Measurements from ENCODE around the gene ESR1. TPM values are rescaled to one million over a fixed set of nuclear protein-coding genes. Genes with fewer than 3 reads are reported as not detected.
A peak's percentile ranks its signal among the peaks of the same experiment; 100 is the strongest.
"Not testable (repeated sequence)": the region's sequence is repeated elsewhere in the genome, so short reads cannot be mapped to it uniquely, and the experiment has no call there.

Gene ESR1
- total RNA-seq, 2 donors from 2014 or later: 0.07 to 1.3 TPM

GRCh38 chr6:151832710-151833109, 25.2 kb downstream of the ESR1 start:
- ATAC-seq (replicated peaks in 1 of 2): no peak
- peaks cover 13% of the 10 kb centered on the region for H3K4me1 Mint-ChIP-seq (ENCODE audit: low read depth)
- H3K36me3 Mint-ChIP-seq (ENCODE audit: insufficient read depth in 2 of 2): peaks cover 0 to 1% of the 10 kb centered on the region in 2 donors
- H3K27ac Mint-ChIP-seq: no peak overlapping the region
- no peak for DNase-seq
- no peaks in the 10 kb centered on the region for H3K9me3 Mint-ChIP-seq
- H3K27me3 Mint-ChIP-seq (ENCODE audit: low read depth): no peaks in the 10 kb centered on the region
- H3K4me3 Mint-ChIP-seq: no peak overlapping the region

GRCh38 chr6:151835396-151835795, 27.9 kb downstream of the ESR1 start:
- Mint-ChIP-seq H3K27me3 (ENCODE audit: low read depth) (no peaks in the 10 kb centered on the region), H3K4me3 (no peak overlapping the region), H3K4me1 (ENCODE audit: low read depth) (peaks cover 13% of the 10 kb centered on the region), H3K36me3 (ENCODE audit: insufficient read depth in 2 of 2) (peaks cover 0 to 1% of the 10 kb centered on the region in 2 donors), H3K27ac (no peak overlapping the region), H3K9me3 (no peaks in the 10 kb centered on the region)
- no peak for DNase-seq
- peak in 1 of 2 donors; percentile 23 for ATAC-seq (replicated peaks in 1 of 2)

- Mint-ChIP-seq H3K4me1 (ENCODE audit: low read depth) (peaks cover 13% of the 10 kb centered on the region), H3K9me3 (no peaks in the 10 kb centered on the region), H3K27ac (no peak overlapping the region), H3K4me3 (no peak overlapping the region), H3K36me3 (ENCODE audit: insufficient read depth in 2 of 2) (peaks cover 0 to 1% of the 10 kb centered on the region in 2 donors), H3K27me3 (ENCODE audit: low read depth) (no peaks in the 10 kb centered on the region)
- ATAC-seq (replicated peaks in 1 of 2) (no peak), DNase-seq (no peak)
Observed at GRCh38 chr6:151837223-151837622, 29.7 kb downstream of the ESR1 start.

- Mint-ChIP-seq H3K27me3 (ENCODE audit: low read depth) (no peaks in the 10 kb centered on the region), H3K9me3 (peaks cover 0 to 2% of the 10 kb centered on the region in 2 donors), H3K4me3 (no peak overlapping the region), H3K36me3 (ENCODE audit: insufficient read depth in 2 of 2) (no peaks in the 10 kb centered on the region), H3K4me1 (ENCODE audit: low read depth) (no peaks in the 10 kb centered on the region), H3K27ac (no peak overlapping the region)
- ATAC-seq (replicated peaks in 1 of 2): no peak
- DNase-seq: no peak
Observed at GRCh38 chr6:151842816-151843215, 35.3 kb downstream of the ESR1 start.

GRCh38 chr6:151847064-151847463, 39.6 kb downstream of the ESR1 start:
- H3K9me3 Mint-ChIP-seq: peaks cover 0 to 2% of the 10 kb centered on the region in 2 donors
- no peak overlapping the region for H3K4me3 Mint-ChIP-seq
- DNase-seq: no peak
- H3K27me3 Mint-ChIP-seq (ENCODE audit: low read depth): no peaks in the 10 kb centered on the region
- no peak for ATAC-seq (replicated peaks in 1 of 2)
- H3K27ac Mint-ChIP-seq: no peak overlapping the region
- H3K4me1 Mint-ChIP-seq (ENCODE audit: low read depth): no peaks in the 10 kb centered on the region
- H3K36me3 Mint-ChIP-seq (ENCODE audit: insufficient read depth in 2 of 2): no peaks in the 10 kb centered on the region

GRCh38 chr6:151850479-151851003, 43.1 kb downstream of the ESR1 start:
- H3K4me3 Mint-ChIP-seq: no peak overlapping the region
- no peak for DNase-seq
- H3K36me3 Mint-ChIP-seq (ENCODE audit: insufficient read depth in 2 of 2): no peaks in the 10 kb centered on the region
- H3K27ac Mint-ChIP-seq: no peak overlapping the region
- no peaks in the 10 kb centered on the region for H3K27me3 Mint-ChIP-seq (ENCODE audit: low read depth)
- no peaks in the 10 kb centered on the region for H3K4me1 Mint-ChIP-seq (ENCODE audit: low read depth)
- ATAC-seq (replicated peaks in 1 of 2): no peak
- peaks cover 0 to 2% of the 10 kb centered on the region in 2 donors for H3K9me3 Mint-ChIP-seq

- ATAC-seq (replicated peaks in 1 of 2) (no peak), DNase-seq (no peak)
- no peaks in the 10 kb centered on the region for H3K27me3 Mint-ChIP-seq (ENCODE audit: low read depth)
- H3K9me3 Mint-ChIP-seq: no peaks in the 10 kb centered on the region
- no peaks in the 10 kb centered on the region for H3K4me1 Mint-ChIP-seq (ENCODE audit: low read depth)
- H3K36me3 Mint-ChIP-seq (ENCODE audit: insufficient read depth in 2 of 2): no peaks in the 10 kb centered on the region
- no peak overlapping the region for H3K4me3 Mint-ChIP-seq
- no peak overlapping the region for H3K27ac Mint-ChIP-seq
Observed at GRCh38 chr6:151858294-151858693, 50.8 kb downstream of the ESR1 start.

- H3K27ac Mint-ChIP-seq: no peak overlapping the region
- no peak for ATAC-seq (replicated peaks in 1 of 2)
- no peaks in the 10 kb centered on the region for H3K4me1 Mint-ChIP-seq (ENCODE audit: low read depth)
- H3K27me3 Mint-ChIP-seq (ENCODE audit: low read depth): no peaks in the 10 kb centered on the region
- DNase-seq: no peak
- no peaks in the 10 kb centered on the region for H3K36me3 Mint-ChIP-seq (ENCODE audit: insufficient read depth in 2 of 2)
- H3K4me3 Mint-ChIP-seq: no peak overlapping the region
- peaks cover 0 to 3% of the 10 kb centered on the region in 2 donors for H3K9me3 Mint-ChIP-seq
Observed at GRCh38 chr6:151862461-151862860, 55.0 kb downstream of the ESR1 start.

- H3K4me3 Mint-ChIP-seq; ATAC-seq (replicated peaks in 1 of 2); H3K4me1 Mint-ChIP-seq (ENCODE audit: low read depth); H3K27me3 Mint-ChIP-seq (ENCODE audit: low read depth); H3K27ac Mint-ChIP-seq; DNase-seq; H3K36me3 Mint-ChIP-seq (ENCODE audit: insufficient read depth in 2 of 2): not testable (repeated sequence)
- peaks cover 6 to 10% of the 10 kb centered on the region in 2 donors for H3K9me3 Mint-ChIP-seq
Observed at GRCh38 chr6:151867361-151867869, 59.9 kb downstream of the ESR1 start.

- Mint-ChIP-seq H3K9me3 (peaks cover 6 to 10% of the 10 kb centered on the region in 2 donors), H3K4me1 (ENCODE audit: low read depth) (no peaks in the 10 kb centered on the region), H3K27me3 (ENCODE audit: low read depth) (no peaks in the 10 kb centered on the region), H3K36me3 (ENCODE audit: insufficient read depth in 2 of 2) (peaks cover 0 to 1% of the 10 kb centered on the region in 2 donors), H3K4me3 (no peak overlapping the region), H3K27ac (no peak overlapping the region)
- DNase-seq (no peak), ATAC-seq (replicated peaks in 1 of 2) (no peak)
Observed at GRCh38 chr6:151869345-151869744, 61.9 kb downstream of the ESR1 start.

GRCh38 chr6:151869787-151870186, 62.3 kb downstream of the ESR1 start:
- peaks cover 6 to 10% of the 10 kb centered on the region in 2 donors for H3K9me3 Mint-ChIP-seq
- no peak overlapping the region for H3K4me3 Mint-ChIP-seq
- H3K27me3 Mint-ChIP-seq (ENCODE audit: low read depth): no peaks in the 10 kb centered on the region
- DNase-seq (no peak), ATAC-seq (replicated peaks in 1 of 2) (no peak)
- no peaks in the 10 kb centered on the region for H3K4me1 Mint-ChIP-seq (ENCODE audit: low read depth)
- no peak overlapping the region for H3K27ac Mint-ChIP-seq
- peaks cover 0 to 1% of the 10 kb centered on the region in 2 donors for H3K36me3 Mint-ChIP-seq (ENCODE audit: insufficient read depth in 2 of 2)

- DNase-seq (no peak), ATAC-seq (replicated peaks in 1 of 2) (no peak)
- Mint-ChIP-seq H3K9me3 (peaks cover 6 to 8% of the 10 kb centered on the region in 2 donors), H3K4me1 (ENCODE audit: low read depth) (no peaks in the 10 kb centered on the region), H3K36me3 (ENCODE audit: insufficient read depth in 2 of 2) (peaks cover 0 to 1% of the 10 kb centered on the region in 2 donors), H3K27ac (no peak overlapping the region), H3K4me3 (no peak overlapping the region), H3K27me3 (ENCODE audit: low read depth) (no peaks in the 10 kb centered on the region)
Observed at GRCh38 chr6:151870375-151870774, 62.9 kb downstream of the ESR1 start.

GRCh38 chr6:151875524-151875923, 68.0 kb downstream of the ESR1 start:
- Mint-ChIP-seq H3K36me3 (ENCODE audit: insufficient read depth in 2 of 2) (peaks cover 0 to 1% of the 10 kb centered on the region in 2 donors), H3K27me3 (ENCODE audit: low read depth) (peaks cover 6% of the 10 kb centered on the region), H3K4me3 (no peak overlapping the region), H3K9me3 (peaks cover 2 to 4% of the 10 kb centered on the region in 2 donors), H3K4me1 (ENCODE audit: low read depth) (no peaks in the 10 kb centered on the region), H3K27ac (no peak overlapping the region)
- ATAC-seq (replicated peaks in 1 of 2) (no peak), DNase-seq (no peak)

GRCh38 chr6:151876122-151876521, 68.6 kb downstream of the ESR1 start:
- Mint-ChIP-seq H3K27ac (no peak overlapping the region), H3K36me3 (ENCODE audit: insufficient read depth in 2 of 2) (peaks cover 0 to 1% of the 10 kb centered on the region in 2 donors), H3K4me3 (no peak overlapping the region), H3K4me1 (ENCODE audit: low read depth) (no peaks in the 10 kb centered on the region), H3K27me3 (ENCODE audit: low read depth) (peaks cover 6% of the 10 kb centered on the region), H3K9me3 (peaks cover 2 to 4% of the 10 kb centered on the region in 2 donors)
- DNase-seq (no peak), ATAC-seq (replicated peaks in 1 of 2) (no peak)
